Endothelial cell (in vitro differentiated cells): ENCODE data around the gene HPF1. TPM values are rescaled to one million over a fixed set of nuclear protein-coding genes. Genes with fewer than 3 reads are reported as not detected.
"Not testable (repeated sequence)": the region's sequence is repeated elsewhere in the genome, so short reads cannot be mapped to it uniquely, and the experiment has no call there.

Source experiments
- DNase-seq: peaks from one replicate; pipeline ENCODE4 v3.0.0; 2021; ENCODE audit warnings: low spot score
- H3K27ac Mint-ChIP-seq: one replicate; pipeline ENCODE4 v1.8.0; 2021; ENCODE audit warnings: mixed read lengths, inconsistent platforms; ENCODE audit not compliant: unreplicated experiment
- H3K27me3 Mint-ChIP-seq: one replicate; pipeline ENCODE4 v1.8.0; 2021; ENCODE audit warnings: mild to moderate bottlenecking, moderate library complexity, mixed read lengths, inconsistent platforms; ENCODE audit not compliant: unreplicated experiment
- H3K36me3 Mint-ChIP-seq: one replicate; pipeline ENCODE4 v1.8.0; 2021; ENCODE audit warnings: mild to moderate bottlenecking, low read depth, mixed read lengths, inconsistent platforms; ENCODE audit not compliant: unreplicated experiment
- H3K4me1 Mint-ChIP-seq: one replicate; pipeline ENCODE4 v1.8.0; 2021; ENCODE audit warnings: mild to moderate bottlenecking, mixed read lengths, inconsistent platforms; ENCODE audit not compliant: unreplicated experiment
- H3K4me3 Mint-ChIP-seq: one replicate; pipeline ENCODE4 v1.8.0; 2021; ENCODE audit warnings: mild to moderate bottlenecking, mixed read lengths, inconsistent platforms; ENCODE audit not compliant: unreplicated experiment
- H3K9me3 Mint-ChIP-seq: one replicate; pipeline ENCODE4 v1.8.0; 2021; ENCODE audit warnings: mixed read lengths, inconsistent platforms; ENCODE audit not compliant: unreplicated experiment
- long read RNA-seq: library from polyadenylated mRNA; unstranded; transcript quantifications from one replicate; pipeline ENCODE4 v2.0.0, GENCODE V29; 2020; ENCODE audit not compliant: unreplicated experiment
- total RNA-seq: library from RNA; stranded (reverse); fragmentation: NEBNext Ultra II Directional; extraction: Animal tissue kit (Norgen Biotek cat#: 25700); gene quantifications from one replicate; pipeline ENCODE4 v1.2.1, GENCODE V29; 2021; ENCODE audit not compliant: unreplicated experiment
- TF ChIP-seq, protein P1 (sequence below): fragments of 200-600 bp; sonication (generic); IDR thresholded peaks from one replicate; pipeline ENCODE4 v1.5.0; 2021; ENCODE audit warnings: antibody characterized with exemption; ENCODE audit not compliant: unreplicated experiment

The HPF1 gene
- total RNA-seq = 30.2 TPM
- long read RNA-seq, transcript HPF1-201 (8 exons, 1,230 nt) = major isoform, 12 of 18 reads
- long read RNA-seq, partial matches to known transcripts = 5 of 18 reads
- long read RNA-seq, other reads (novel, unspliced or antisense) = 0 of 18 reads

DNA sequence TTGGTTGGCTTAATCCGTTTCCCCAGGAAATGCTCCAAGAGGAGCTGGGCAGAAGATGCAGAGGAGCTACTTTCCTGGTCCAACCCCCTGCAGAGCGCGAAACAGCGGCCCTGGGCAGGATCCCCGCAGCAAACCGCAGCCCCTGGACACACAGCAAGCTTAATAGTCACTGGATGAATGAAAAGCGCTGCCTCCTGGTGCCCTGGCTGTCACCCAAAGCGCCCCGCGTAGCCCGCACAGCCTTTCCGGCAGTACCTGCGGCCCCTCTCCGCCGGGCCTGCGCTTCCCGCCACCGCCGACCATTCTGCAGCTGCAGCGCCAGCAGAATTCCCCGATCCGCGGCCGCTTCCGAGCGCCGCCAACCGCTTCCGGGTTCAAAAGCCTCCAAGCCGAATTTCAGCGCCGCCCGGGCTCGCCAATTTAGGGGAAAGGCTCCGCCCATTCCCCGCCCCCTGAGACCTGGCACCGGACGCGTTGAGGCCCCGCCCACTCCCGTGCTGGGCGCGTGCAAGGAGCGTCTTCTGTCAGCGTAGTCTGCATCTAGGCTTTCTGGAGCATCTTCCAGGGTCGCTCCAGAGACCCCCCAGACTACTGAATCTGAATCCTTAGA is at the start of gene HPF1:
HPF1 (minus strand) TSS at position 370 of the 610 bp plus-strand sequence; CDS start at position 303, 67 bp downstream.
- peaks cover 3% of the 10 kb centered on the region for H3K36me3 Mint-ChIP-seq
- H3K4me1 Mint-ChIP-seq = peaks cover 17% of the 10 kb centered on the region
- H3K27ac Mint-ChIP-seq = peak within 1 kb of the TSS; percentile 53
- peaks cover 3% of the 10 kb centered on the region for H3K27me3 Mint-ChIP-seq
- peak within 1 kb of the TSS; percentile 91 for H3K4me3 Mint-ChIP-seq
- H3K9me3 Mint-ChIP-seq = no peaks in the 10 kb centered on the region
- TF ChIP-seq, protein P1, sequence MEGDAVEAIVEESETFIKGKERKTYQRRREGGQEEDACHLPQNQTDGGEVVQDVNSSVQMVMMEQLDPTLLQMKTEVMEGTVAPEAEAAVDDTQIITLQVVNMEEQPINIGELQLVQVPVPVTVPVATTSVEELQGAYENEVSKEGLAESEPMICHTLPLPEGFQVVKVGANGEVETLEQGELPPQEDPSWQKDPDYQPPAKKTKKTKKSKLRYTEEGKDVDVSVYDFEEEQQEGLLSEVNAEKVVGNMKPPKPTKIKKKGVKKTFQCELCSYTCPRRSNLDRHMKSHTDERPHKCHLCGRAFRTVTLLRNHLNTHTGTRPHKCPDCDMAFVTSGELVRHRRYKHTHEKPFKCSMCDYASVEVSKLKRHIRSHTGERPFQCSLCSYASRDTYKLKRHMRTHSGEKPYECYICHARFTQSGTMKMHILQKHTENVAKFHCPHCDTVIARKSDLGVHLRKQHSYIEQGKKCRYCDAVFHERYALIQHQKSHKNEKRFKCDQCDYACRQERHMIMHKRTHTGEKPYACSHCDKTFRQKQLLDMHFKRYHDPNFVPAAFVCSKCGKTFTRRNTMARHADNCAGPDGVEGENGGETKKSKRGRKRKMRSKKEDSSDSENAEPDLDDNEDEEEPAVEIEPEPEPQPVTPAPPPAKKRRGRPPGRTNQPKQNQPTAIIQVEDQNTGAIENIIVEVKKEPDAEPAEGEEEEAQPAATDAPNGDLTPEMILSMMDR = no peak
- DNase-seq = peak; percentile 90

DNA sequence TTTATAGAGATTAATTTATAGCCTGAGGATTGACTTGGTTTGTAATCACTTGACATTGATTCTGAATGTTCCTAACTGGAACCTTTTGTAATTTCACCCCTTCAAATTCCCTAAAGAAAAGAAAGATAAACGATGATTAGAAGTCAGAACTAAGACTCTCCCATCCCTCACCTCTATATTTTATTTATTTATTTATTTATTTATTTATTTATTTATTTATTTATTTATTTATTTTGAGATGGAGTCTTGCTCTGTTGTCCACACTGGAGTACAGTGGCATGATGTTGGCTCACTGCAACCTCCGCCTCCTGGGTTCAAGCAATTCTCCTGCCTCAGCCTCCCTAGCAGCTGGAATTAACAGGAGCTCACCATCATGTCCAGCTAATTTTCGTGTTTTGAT is 49.0 kb upstream of the HPF1 start:
- H3K27me3 Mint-ChIP-seq, H3K4me1 Mint-ChIP-seq, H3K4me3 Mint-ChIP-seq, H3K36me3 Mint-ChIP-seq, DNase-seq, H3K9me3 Mint-ChIP-seq, H3K27ac Mint-ChIP-seq: not testable (repeated sequence)

DNA sequence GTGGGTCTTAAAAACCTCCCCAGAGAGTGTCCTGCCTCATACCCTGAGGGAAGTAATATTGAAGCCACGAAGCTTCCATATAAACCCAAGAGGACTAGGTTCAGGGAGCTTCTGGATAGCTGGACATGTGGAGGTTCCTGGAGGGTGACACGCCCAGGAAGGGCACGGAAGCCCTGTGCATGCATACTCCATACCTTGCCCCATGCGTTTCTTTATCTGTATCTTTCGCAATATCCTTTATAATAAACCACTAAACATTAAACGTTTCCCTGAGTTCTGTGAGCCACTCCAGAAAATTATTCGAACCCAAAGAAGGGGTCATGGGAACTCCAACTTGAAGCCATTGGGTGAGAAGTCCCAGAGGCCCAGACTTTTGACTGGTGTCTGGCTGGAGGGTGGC is 45.7 kb upstream of the HPF1 start:
- Mint-ChIP-seq H3K4me3 (no peak overlapping the region), H3K36me3 (no peaks in the 10 kb centered on the region), H3K4me1 (peaks cover 3% of the 10 kb centered on the region), H3K9me3 (no peaks in the 10 kb centered on the region), H3K27me3 (peaks cover 2% of the 10 kb centered on the region), H3K27ac (no peak overlapping the region)
- no peak for DNase-seq
- TF ChIP-seq, protein P1 = no peak

DNA sequence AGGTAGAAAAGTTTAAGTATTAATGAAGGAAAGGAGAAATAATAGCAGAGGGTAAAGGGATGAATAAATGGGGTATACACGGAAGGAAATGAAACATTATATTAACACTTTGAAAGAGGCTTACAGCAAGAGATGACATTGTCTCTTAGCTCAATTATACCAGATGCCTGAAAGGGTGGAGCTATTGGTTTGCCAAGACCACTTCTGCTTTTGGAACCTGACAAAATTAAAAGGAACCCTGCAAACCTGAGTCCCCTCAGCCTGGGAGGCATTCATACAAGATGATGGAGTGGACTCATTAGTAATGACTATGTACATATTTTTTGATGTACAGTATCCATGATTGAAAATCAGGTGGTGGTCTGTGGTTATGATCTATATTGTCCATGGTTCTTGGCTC is 45.1 kb upstream of the HPF1 start:
- H3K9me3 Mint-ChIP-seq = no peaks in the 10 kb centered on the region
- H3K4me3 Mint-ChIP-seq = no peak overlapping the region
- H3K4me1 Mint-ChIP-seq = peaks cover 3% of the 10 kb centered on the region
- TF ChIP-seq, protein P1 = no peak
- H3K27me3 Mint-ChIP-seq = peaks cover 2% of the 10 kb centered on the region
- H3K36me3 Mint-ChIP-seq = no peaks in the 10 kb centered on the region
- H3K27ac Mint-ChIP-seq = no peak overlapping the region
- no peak for DNase-seq

DNA sequence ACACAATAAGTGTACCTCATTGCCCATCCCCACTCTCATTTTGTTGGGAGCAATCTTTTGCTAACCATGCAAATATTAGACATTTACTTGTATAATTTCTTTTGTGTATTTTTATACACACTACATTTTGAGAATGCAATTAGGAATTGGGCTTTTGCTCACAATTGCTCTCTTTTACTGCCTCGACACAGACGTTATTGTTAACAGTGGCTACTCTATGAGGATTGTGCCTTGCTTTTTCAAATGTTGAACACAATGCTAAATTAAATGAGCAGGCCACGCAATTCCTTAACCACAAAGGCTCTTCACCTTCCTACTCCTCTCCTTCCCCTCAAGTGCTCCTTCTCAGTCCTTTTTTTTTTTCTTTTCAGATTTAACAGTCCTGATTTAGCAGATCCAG is 42.8 kb upstream of the HPF1 start:
- no peak for DNase-seq
- no peaks in the 10 kb centered on the region for H3K36me3 Mint-ChIP-seq
- no peak overlapping the region for H3K4me3 Mint-ChIP-seq
- TF ChIP-seq, protein P1 = no peak
- no peaks in the 10 kb centered on the region for H3K9me3 Mint-ChIP-seq
- no peak overlapping the region for H3K27ac Mint-ChIP-seq
- H3K4me1 Mint-ChIP-seq = peaks cover 3% of the 10 kb centered on the region
- peaks cover 4% of the 10 kb centered on the region for H3K27me3 Mint-ChIP-seq
